ENCODE results near the gene SMYD4.
"Not testable (repeated sequence)": the region's sequence is repeated elsewhere in the genome, so short reads cannot be mapped to it uniquely, and the experiment has no call there.

SMYD4 gene

DNA sequence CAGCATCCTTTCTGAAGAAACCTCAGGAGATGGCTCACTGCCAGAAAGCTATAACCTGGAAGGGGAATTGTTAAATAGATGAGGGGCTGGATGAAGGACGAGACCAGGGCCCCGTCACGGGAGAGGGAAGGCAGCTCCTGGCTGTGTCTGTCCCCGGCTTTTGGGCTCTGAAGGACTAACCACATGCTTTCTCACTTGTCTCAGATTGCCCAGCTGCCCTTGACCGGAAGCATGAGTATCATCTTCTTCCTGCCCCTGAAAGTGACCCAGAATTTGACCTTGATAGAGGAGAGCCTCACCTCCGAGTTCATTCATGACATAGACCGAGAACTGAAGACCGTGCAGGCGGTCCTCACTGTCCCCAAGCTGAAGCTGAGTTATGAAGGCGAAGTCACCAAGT is 53.4 kb downstream of the SMYD4 start:
- H3K4me1 Mint-ChIP-seq, result peaks cover 14% of the 10 kb centered on the region
- DNase-seq (no peak), ATAC-seq (no peak)
- H3K9me3 Mint-ChIP-seq, result no peaks in the 10 kb centered on the region
- no peaks in the 10 kb centered on the region for H3K27me3 Mint-ChIP-seq
- H3K4me3 Mint-ChIP-seq, result no peak overlapping the region
- peak overlapping the region in 1 of 2 donors; percentile 34 for H3K27ac Mint-ChIP-seq

DNA sequence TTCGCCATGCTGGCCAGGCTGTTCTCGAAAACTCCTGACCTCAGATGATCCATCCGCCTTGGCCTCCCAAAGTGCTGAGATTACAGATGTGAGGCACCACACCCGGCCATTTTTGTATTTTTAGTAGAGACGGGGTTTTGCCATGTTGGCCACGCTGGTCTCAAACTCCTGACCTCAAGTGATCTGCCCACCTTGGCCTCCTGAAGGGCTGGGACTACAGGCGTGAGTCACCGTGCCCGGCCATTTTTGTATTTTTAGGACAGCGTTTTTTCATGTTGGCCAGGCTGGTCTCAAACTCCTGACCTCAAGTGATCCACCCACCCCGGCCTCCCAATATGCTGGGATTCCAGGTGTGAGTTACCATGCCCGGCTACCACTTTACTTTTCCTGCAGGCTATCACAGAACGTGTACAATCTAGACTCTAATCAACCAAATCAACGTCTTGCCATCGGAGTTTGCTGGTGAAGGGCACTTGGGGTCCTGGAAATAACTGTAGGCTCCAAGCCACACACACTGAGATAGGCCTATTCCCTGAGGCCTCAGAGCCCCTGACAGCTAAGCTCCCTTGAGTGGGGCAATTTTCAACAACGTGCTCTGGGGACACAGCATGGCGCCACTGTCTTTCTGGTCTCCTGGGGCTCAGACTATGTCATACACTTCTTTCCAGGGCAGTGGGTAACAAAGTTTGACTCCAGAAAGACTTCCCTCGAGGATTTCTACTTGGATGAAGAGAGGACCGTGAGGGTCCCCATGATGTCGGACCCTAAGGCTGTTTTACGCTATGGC is 55.1 kb downstream of the SMYD4 start:
- DNase-seq (no peak), ATAC-seq (no peak)
- H3K4me1 Mint-ChIP-seq, result peaks cover 30% of the 10 kb centered on the region
- H3K4me3 Mint-ChIP-seq, result no peak overlapping the region
- no peaks in the 10 kb centered on the region for H3K27me3 Mint-ChIP-seq
- peak overlapping the region in 1 of 2 donors; percentile 9 for H3K27ac Mint-ChIP-seq
- H3K9me3 Mint-ChIP-seq, result no peaks in the 10 kb centered on the region

DNA sequence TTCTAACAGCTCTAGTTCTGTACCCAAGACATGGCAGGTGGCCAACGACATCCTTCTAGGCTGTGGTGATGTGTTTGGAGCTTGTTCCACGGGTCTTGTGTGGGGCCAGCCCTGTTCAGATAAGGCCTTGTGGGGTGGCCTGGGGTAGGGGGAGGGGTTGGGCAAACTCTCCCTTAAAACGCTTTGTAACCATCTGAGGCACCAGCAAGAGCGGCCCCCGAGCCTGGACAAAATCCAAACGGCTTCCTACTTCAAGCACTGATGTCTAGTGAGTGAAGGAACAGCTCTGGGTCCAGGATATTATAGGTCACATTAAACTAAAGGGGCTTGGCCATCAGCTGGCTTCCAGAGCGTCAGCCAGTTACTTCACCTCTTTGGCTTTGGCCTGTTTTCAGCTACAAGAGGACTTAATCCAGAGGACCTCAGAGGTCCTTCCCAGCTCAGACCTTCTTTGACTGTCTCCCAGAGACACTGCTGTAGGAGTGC is 56.0 kb downstream of the SMYD4 start:
- no peaks in the 10 kb centered on the region for H3K9me3 Mint-ChIP-seq
- no peaks in the 10 kb centered on the region for H3K27me3 Mint-ChIP-seq
- peak overlapping the region in 1 of 2 donors; percentile 72 for H3K27ac Mint-ChIP-seq
- no peak for ATAC-seq
- DNase-seq, result no peak
- H3K4me1 Mint-ChIP-seq, result peaks cover 35% of the 10 kb centered on the region
- H3K4me3 Mint-ChIP-seq, result no peak overlapping the region

- ATAC-seq, result peak; percentile 58
- Mint-ChIP-seq H3K27ac (peak overlapping the region; percentile 72 to 94), H3K4me1 (peaks cover 35% of the 10 kb centered on the region)
- H3K27me3 Mint-ChIP-seq, DNase-seq, H3K4me3 Mint-ChIP-seq, H3K9me3 Mint-ChIP-seq: not testable (repeated sequence)
These were observed 56.6 kb downstream of the SMYD4 start for GRCh38 chr17:1773000-1773695.

GRCh38 chr17:1769822-1770477 is 59.8 kb downstream of the SMYD4 start:
- Mint-ChIP-seq H3K9me3 (no peaks in the 10 kb centered on the region), H3K4me1 (peaks cover 43% of the 10 kb centered on the region), H3K27ac (peak overlapping the region; percentile 92), H3K27me3 (no peaks in the 10 kb centered on the region), H3K4me3 (peak overlapping the region; percentile 76 to 78)
- DNase-seq (peak; percentile 24 to 46), ATAC-seq (peak; percentile 65)

DNA sequence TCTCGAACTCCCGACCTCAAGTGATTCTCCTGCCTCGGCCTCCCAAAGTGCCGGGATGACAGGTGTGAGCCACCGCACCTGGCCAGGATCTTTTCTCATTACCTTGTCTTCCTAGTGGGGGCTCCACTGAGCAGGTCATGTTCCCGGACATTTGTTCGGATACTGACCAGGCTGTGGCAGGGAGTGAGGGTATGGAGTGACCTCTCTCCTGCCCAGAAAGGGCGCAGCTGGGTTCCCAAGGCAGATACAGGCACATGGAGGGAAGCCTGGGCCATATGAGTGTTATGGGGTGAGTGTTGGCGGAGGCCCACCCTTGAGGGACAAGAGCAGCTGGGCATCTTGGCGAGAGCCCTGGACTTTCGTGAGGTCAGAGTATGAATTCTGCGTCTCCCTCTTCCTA is 62.3 kb downstream of the SMYD4 start:
- DNase-seq (no peak), ATAC-seq (no peak)
- peaks cover 0 to 4% of the 10 kb centered on the region in 2 donors for H3K9me3 Mint-ChIP-seq
- peaks cover 57% of the 10 kb centered on the region for H3K4me1 Mint-ChIP-seq
- H3K4me3 Mint-ChIP-seq, result no peak overlapping the region
- H3K27ac Mint-ChIP-seq, result peak overlapping the region in 1 of 2 donors; percentile 79
- no peaks in the 10 kb centered on the region for H3K27me3 Mint-ChIP-seq

GRCh38 chr17:1766382-1767135 is 63.1 kb downstream of the SMYD4 start:
- H3K4me1 Mint-ChIP-seq, result peaks cover 63% of the 10 kb centered on the region
- DNase-seq (no peak), ATAC-seq (no peak)
- H3K4me3 Mint-ChIP-seq, result no peak overlapping the region
- H3K27me3 Mint-ChIP-seq, result no peaks in the 10 kb centered on the region
- H3K27ac Mint-ChIP-seq, result peak overlapping the region in 1 of 2 donors; percentile 27
- peaks cover 0 to 4% of the 10 kb centered on the region in 2 donors for H3K9me3 Mint-ChIP-seq

GRCh38 chr17:1765576-1765975 is 64.1 kb downstream of the SMYD4 start:
- no peak for ATAC-seq
- peaks cover 0 to 4% of the 10 kb centered on the region in 2 donors for H3K9me3 Mint-ChIP-seq
- H3K4me1 Mint-ChIP-seq, result peaks cover 57% of the 10 kb centered on the region
- H3K4me3 Mint-ChIP-seq, result no peak overlapping the region
- no peak for DNase-seq
- no peaks in the 10 kb centered on the region for H3K27me3 Mint-ChIP-seq
- no peak overlapping the region for H3K27ac Mint-ChIP-seq

DNA sequence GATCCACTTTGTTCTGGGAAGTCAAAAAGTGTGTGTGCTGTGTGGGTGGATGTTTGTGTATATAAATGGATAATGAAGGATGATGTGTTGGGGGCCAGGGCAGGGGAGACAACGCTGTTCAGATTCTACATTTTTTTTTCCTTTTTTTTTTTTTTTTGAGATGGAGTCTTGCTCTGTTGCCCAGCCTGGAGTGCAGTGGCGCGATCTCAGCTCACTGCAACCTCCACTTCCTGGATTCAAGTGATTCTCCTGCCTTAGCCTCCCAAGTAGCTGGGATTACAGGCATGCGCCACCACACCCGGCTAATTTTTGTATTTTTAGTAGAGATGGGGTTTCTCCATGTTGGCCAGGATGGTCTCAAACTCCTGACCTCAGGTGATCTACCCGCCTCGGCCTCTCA is 65.0 kb downstream of the SMYD4 start:
- H3K27ac Mint-ChIP-seq, result peak overlapping the region; percentile 74 to 85
- H3K27me3 Mint-ChIP-seq, H3K9me3 Mint-ChIP-seq, DNase-seq: not testable (repeated sequence)
- peaks cover 49% of the 10 kb centered on the region for H3K4me1 Mint-ChIP-seq
- peak; percentile 2 for ATAC-seq
- H3K4me3 Mint-ChIP-seq, result peak overlapping the region; percentile 53 to 62

- H3K4me1 Mint-ChIP-seq, result peaks cover 45% of the 10 kb centered on the region
- peak; percentile 27 to 63 for DNase-seq
These were observed 65.4 kb downstream of the SMYD4 start for GRCh38 chr17:1764284-1764683.

GRCh38 chr17:1762901-1763898 is 66.5 kb downstream of the SMYD4 start:
- Mint-ChIP-seq H3K27ac (peak overlapping the region; percentile 85 to 93), H3K9me3 (peaks cover 0 to 4% of the 10 kb centered on the region in 2 donors), H3K27me3 (no peaks in the 10 kb centered on the region), H3K4me3 (peak overlapping the region; percentile 53 to 62), H3K4me1 (peaks cover 42% of the 10 kb centered on the region)
- ATAC-seq, result peak; percentile 45
- DNase-seq, result no peak

More at GRCh38 chr17:1764284-1764683, 65.4 kb downstream of the SMYD4 start:
- peak overlapping the region; percentile 74 to 85 for H3K27ac Mint-ChIP-seq
- H3K9me3 Mint-ChIP-seq, result peaks cover 0 to 4% of the 10 kb centered on the region in 2 donors
- peak overlapping the region; percentile 53 to 62 for H3K4me3 Mint-ChIP-seq
- no peaks in the 10 kb centered on the region for H3K27me3 Mint-ChIP-seq
- peak; percentile 86 for ATAC-seq

GRCh38 chr17:1762233-1762900 is 67.3 kb downstream of the SMYD4 start:
- no peak for DNase-seq
- no peak for ATAC-seq
- Mint-ChIP-seq H3K27me3 (no peaks in the 10 kb centered on the region), H3K9me3 (peaks cover 0 to 4% of the 10 kb centered on the region in 2 donors), H3K4me1 (peaks cover 35% of the 10 kb centered on the region), H3K27ac (no peak overlapping the region), H3K4me3 (no peak overlapping the region)

- no peak for DNase-seq
These were observed 70.2 kb downstream of the SMYD4 start for GRCh38 chr17:1759529-1759928.

More at GRCh38 chr17:1759529-1759928, 70.2 kb downstream of the SMYD4 start:
- Mint-ChIP-seq H3K27me3 (no peaks in the 10 kb centered on the region), H3K9me3 (peaks cover 0 to 3% of the 10 kb centered on the region in 2 donors), H3K27ac (peak overlapping the region in 1 of 2 donors; percentile 71), H3K4me1 (peaks cover 32% of the 10 kb centered on the region), H3K4me3 (no peak overlapping the region)
- no peak for ATAC-seq

Measured in stimulated activated naive CD8-positive, alpha-beta T cell treated with anti-CD3 and anti-CD28 coated beads, Interleukin-15, amount 100 ng/mL, for 72 hours (primary cell).